Stimulated activated CD4-positive, alpha-beta T cell treated with anti-CD3 and anti-CD28 coated beads, TNF-alpha, amount 100 ng/mL, for 4 hours (primary cell): ENCODE data around the gene GRHPR.

Source experiments
- DNase-seq, 3 experiments: peaks; one replicate each; pipeline ENCODE4 v3.0.0-alpha.2; 2020; ENCODE audit warnings: low read depth in 3 of 3

The GRHPR gene

DNA sequence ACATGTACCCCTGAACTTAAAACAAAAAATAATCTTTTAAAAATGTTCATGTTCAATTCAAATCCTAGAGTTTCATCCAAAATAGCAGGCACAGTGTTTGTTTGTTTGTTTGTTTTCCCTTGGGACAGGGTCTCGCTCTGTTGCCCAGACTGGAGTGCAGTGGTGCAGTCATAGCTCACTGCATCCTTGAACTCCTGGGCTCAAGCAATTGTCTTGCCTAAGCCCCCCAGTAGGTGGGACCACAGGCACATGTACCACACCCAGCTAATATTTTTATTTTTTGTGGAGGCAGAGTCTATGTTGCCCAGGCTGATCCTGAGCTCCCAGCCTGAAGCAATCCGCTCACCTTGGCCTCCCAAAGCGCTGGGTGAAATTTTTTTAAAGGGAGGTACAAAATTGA is 58.3 kb downstream of the GRHPR start:
- DNase-seq, result no peak

DNA sequence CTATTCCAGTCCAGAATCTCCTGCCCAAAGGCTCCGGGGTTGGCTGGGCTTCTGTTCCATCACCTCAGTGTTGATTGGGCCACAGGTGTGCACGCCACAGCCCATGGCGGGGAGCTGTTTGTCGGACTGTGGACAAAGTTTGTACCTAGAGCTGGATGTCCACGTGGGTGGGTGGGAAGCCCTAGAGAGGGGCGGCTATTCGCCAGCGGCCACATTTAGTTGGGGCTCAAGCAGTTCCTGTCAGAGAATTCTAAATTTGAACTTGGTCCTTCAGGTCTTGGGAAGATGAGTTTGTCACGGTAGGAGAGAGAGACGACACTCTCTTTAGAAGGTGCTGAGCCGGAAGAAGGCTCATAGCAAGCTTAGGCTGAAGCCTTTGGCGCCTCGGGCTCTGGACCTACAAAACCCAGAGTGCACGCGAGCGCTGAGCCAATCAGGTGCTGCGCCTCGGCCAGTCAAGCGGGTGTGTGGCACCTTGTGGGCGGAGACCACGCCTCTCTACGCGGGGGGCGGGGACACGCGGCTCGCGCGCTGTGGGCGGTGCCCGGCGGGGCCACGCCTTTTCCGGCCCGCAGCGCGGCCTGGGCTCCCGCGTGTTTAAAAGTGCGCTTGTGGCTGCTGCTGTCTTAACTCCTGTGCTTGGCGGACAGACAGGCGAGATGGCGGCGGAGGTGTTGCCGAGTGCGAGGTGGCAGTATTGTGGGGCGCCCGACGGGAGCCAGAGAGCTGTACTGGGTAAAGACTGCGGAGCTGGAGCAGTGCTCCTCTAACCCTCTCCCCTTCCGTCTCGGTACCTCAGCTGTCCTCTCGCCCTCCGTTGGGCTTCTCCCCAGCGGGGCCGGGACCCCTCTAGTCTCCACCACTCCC is 63.1 kb downstream of the GRHPR start, which contains the start of gene POLR1E:
TSS of gene POLR1E (plus strand) at position 560 of the 867 bp plus-strand sequence. CDS start at position 660, 100 bp downstream.
- peak; percentile 93 to 96 (median 94) for DNase-seq

GRCh38 chr9:37486256-37486615 is 63.7 kb downstream of the GRHPR start:
- DNase-seq, result no peak
